A673 (cell line): ENCODE results near the gene CCDC137. TPM values are rescaled to one million over a fixed set of nuclear protein-coding genes. Genes with fewer than 3 reads are reported as not detected.
"Not testable (repeated sequence)": the region's sequence is repeated elsewhere in the genome, so short reads cannot be mapped to it uniquely, and the experiment has no call there.

Experiments
- Bru-seq: library from RNA; stranded (reverse); fragments of 400-500 nt; gene quantifications from one replicate; lab custom pipeline; 2021; lab: Mats Ljungman, UMichigan
- BruChase-seq, 2 experiments: library from RNA; stranded (reverse); fragments of 400-500 nt; gene quantifications; one replicate each; lab custom pipeline; 2021; lab: Mats Ljungman, UMichigan
- BruUV-seq: library from RNA; stranded (reverse); fragments of 400-500 nt; replicated peaks from 2 replicates; lab custom pipeline; 2021; lab: Mats Ljungman, UMichigan
- CTCF ChIA-PET: fragments of 300-600 bp; sonication (Branson Sonifier 250); formaldehyde crosslinking; loops from one replicate; lab custom pipeline; 2022; ENCODE audit warnings: antibody characterized with exemption; lab: Charles Lee
- POLR2A ChIA-PET: fragments of 300-600 bp; sonication (Branson Sonifier 250); formaldehyde crosslinking; loops from one replicate; lab custom pipeline; 2022; ENCODE audit warnings: antibody characterized with exemption; ENCODE audit not compliant: low non-redundant PET; lab: Charles Lee
- DNase-seq: peaks from one replicate; pipeline ENCODE4 v3.0.0-alpha.2; 2015; ENCODE audit warnings: low spot score
- H3K27ac ChIP-seq: fragments of 200-600 bp; sonication (generic); 2 replicates; pipeline ENCODE4 v1.5.1; 2016; ENCODE audit warnings: mixed run types, low read depth, mild to moderate bottlenecking, mixed read lengths, antibody characterized with exemption, low read length; ENCODE audit not compliant: poor library complexity, severe bottlenecking
- H3K27me3 ChIP-seq: fragments of 200-600 bp; sonication (generic); replicated peaks from 2 replicates; pipeline ENCODE4 v1.6.1; 2017; ENCODE audit warnings: mixed run types, low read depth, mild to moderate bottlenecking, mixed read lengths, antibody characterized with exemption, low read length; ENCODE audit not compliant: insufficient read depth, poor library complexity
- H3K36me3 ChIP-seq: fragments of 200-600 bp; sonication (generic); 2 replicates; pipeline ENCODE4 v1.6.1; 2016; ENCODE audit warnings: mixed run types, mild to moderate bottlenecking, mixed read lengths, antibody characterized with exemption, low read length; ENCODE audit not compliant: insufficient read depth, poor library complexity, severe bottlenecking
- H3K4me1 ChIP-seq: fragments of 200-600 bp; sonication (generic); 2 replicates; pipeline ENCODE4 v1.6.1; 2017; ENCODE audit warnings: mixed run types, mild to moderate bottlenecking, mixed read lengths, antibody characterized with exemption, low read length; ENCODE audit not compliant: insufficient read depth, poor library complexity, severe bottlenecking
- H3K4me3 ChIP-seq: fragments of 200-600 bp; sonication (generic); 2 replicates; pipeline ENCODE4 v1.5.1; 2016; ENCODE audit warnings: low read depth, mixed run types, mild to moderate bottlenecking, mixed read lengths, low read length; ENCODE audit not compliant: poor library complexity, severe bottlenecking
- H3K9me3 ChIP-seq: fragments of 200-600 bp; sonication (generic); 2 replicates; pipeline ENCODE4 v1.6.1; 2016; ENCODE audit warnings: mixed run types, low read depth, mild to moderate bottlenecking, mixed read lengths, antibody characterized with exemption, low read length; ENCODE audit not compliant: poor library complexity, severe bottlenecking
- EZH2 ChIP-seq: fragments of 200-600 bp; sonication (generic); IDR thresholded peaks from 2 replicates; pipeline ENCODE4 v1.6.1; 2017; ENCODE audit warnings: borderline replicate concordance, low read depth, mild to moderate bottlenecking, mixed read lengths, antibody characterized with exemption, low read length; ENCODE audit not compliant: poor library complexity, severe bottlenecking
- intact Hi-C: fragments of 100-400 bp; cut with micrococcal nuclease; formaldehyde crosslinking; loops from one replicate; pipeline ENCODE4 v1.10.0; 2022; ENCODE audit not compliant: unreplicated experiment
- long read RNA-seq: library from polyadenylated mRNA; stranded (forward); transcript quantifications from one replicate; pipeline ENCODE4 v2.0.0, GENCODE V29; 2022
- total RNA-seq: library from RNA; stranded (reverse); gene quantifications from 2 replicates; pipeline ENCODE4 v1.2.3, GENCODE V29; 2021
- TF ChIP-seq, protein P1 (sequence below): fragments of 300-800, 200-600 bp; sonication (generic); conservative IDR thresholded peaks from 2 replicates; pipeline ENCODE4 v1.5.1; 2017; ENCODE audit warnings: low read depth, mild to moderate bottlenecking, antibody characterized with exemption, low read length, moderate library complexity, mixed read lengths

The CCDC137 gene
- 52.8 and 56.3 TPM in 2 replicates for total RNA-seq
- percentile 81 among the genes with signal in this experiment for Bru-seq, nascent RNA
- BruChase-seq, experiment 1, labeled RNA remaining after a 2-hour chase = percentile 89 among the genes with signal in this experiment
- BruChase-seq, experiment 2, labeled RNA remaining after a 6-hour chase = percentile 92 among the genes with signal in this experiment
- long read RNA-seq, transcript CCDC137-201 (6 exons, 2,468 nt) = major isoform, 100 of 127 reads
- long read RNA-seq, partial matches to known transcripts = 9 of 127 reads
- long read RNA-seq, other reads (novel, unspliced or antisense) = 18 of 127 reads

DNA sequence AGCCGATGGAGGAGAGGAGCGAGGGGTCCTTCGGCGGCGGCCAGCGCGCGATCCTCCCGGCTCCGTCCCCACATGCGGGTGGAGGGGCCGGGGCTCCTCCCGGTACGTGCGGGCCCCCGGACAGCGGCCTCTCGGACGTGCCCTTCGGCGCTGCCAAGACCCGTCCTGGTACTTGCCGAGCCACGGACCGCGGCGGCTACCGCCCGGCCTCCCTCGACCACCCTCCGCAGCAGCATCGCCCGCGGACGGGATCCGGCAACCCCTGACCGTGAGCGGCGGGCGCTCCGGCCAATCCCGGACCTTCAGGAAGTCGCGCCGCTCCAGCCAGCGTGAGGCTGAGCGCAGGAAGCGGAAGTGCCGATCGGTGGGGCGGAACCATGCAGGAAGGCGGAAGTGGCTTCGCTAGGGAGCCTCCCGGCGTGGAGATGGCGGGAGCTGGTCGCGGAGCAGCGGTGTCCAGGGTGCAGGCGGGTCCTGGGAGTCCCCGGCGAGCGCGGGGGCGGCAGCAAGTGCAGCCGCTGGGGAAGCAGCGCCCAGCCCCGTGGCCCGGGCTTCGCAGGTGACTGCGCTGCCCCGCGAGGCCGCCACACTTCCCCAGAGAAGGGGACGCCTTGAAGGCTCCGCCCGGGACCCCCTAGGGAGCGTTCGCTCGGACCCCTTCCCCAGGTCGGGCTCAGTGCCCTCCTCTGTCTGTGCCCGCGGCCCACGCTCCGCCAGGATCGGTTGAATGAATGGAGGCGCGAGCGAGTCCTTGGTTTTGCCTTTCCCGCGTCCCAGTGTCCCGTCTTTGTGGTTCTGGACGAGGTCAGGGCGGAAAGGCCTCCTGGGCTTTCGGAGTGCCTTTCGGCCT lies at the start of gene CCDC137, which contains the start of gene OXLD1:
CCDC137 (plus strand) TSS at position 396 of the 850 bp plus-strand sequence; CDS start at position 426, 30 bp downstream.
OXLD1 (minus strand) TSS at position 264 of the 850 bp plus-strand sequence; CDS start at position 236, 28 bp downstream.
- DNase-seq = peak; percentile 98
- TF ChIP-seq EZH2 = no peak
- TF ChIP-seq, protein P1, sequence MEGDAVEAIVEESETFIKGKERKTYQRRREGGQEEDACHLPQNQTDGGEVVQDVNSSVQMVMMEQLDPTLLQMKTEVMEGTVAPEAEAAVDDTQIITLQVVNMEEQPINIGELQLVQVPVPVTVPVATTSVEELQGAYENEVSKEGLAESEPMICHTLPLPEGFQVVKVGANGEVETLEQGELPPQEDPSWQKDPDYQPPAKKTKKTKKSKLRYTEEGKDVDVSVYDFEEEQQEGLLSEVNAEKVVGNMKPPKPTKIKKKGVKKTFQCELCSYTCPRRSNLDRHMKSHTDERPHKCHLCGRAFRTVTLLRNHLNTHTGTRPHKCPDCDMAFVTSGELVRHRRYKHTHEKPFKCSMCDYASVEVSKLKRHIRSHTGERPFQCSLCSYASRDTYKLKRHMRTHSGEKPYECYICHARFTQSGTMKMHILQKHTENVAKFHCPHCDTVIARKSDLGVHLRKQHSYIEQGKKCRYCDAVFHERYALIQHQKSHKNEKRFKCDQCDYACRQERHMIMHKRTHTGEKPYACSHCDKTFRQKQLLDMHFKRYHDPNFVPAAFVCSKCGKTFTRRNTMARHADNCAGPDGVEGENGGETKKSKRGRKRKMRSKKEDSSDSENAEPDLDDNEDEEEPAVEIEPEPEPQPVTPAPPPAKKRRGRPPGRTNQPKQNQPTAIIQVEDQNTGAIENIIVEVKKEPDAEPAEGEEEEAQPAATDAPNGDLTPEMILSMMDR = no peak
- no TSS peak for BruUV-seq
- Histone ChIP-seq H3K27ac (peak within 1 kb of the TSS; percentile 92), H3K4me3 (peak within 1 kb of the TSS; percentile 93), H3K4me1 (peaks cover 18% of the 10 kb centered on the region), H3K9me3 (no peaks in the 10 kb centered on the region), H3K36me3 (peaks cover 42% of the 10 kb centered on the region), H3K27me3 (no peaks in the 10 kb centered on the region)
- POLR2A ChIA-PET = no interaction called here
- intact Hi-C loops = no loop called here
- CTCF ChIA-PET = no interaction called here

GRCh38 chr17:81616877-81617276 lies 49.7 kb upstream of the CCDC137 start:
- peaks cover 67% of the 10 kb centered on the region for H3K36me3 ChIP-seq
- BruUV-seq = no TSS peak
- POLR2A ChIA-PET = no interaction called here
- no peaks in the 10 kb centered on the region for H3K27me3 ChIP-seq
- H3K27ac ChIP-seq = no peak overlapping the region
- H3K4me1 ChIP-seq = no peaks in the 10 kb centered on the region
- H3K9me3 ChIP-seq = no peaks in the 10 kb centered on the region
- CTCF ChIA-PET = no interaction called here
- TF ChIP-seq, protein P1 = no peak
- TF ChIP-seq EZH2 = no peak
- H3K4me3 ChIP-seq = no peak overlapping the region
- DNase-seq = no peak
- intact Hi-C loops = no loop called here

GRCh38 chr17:81618307-81618706 lies 48.2 kb upstream of the CCDC137 start:
- POLR2A ChIA-PET, H3K9me3 ChIP-seq, H3K27ac ChIP-seq, H3K27me3 ChIP-seq, DNase-seq, BruUV-seq, H3K4me1 ChIP-seq, CTCF ChIA-PET, H3K4me3 ChIP-seq, intact Hi-C loops: not testable (repeated sequence)
- peaks cover 64% of the 10 kb centered on the region for H3K36me3 ChIP-seq
